Vagina (tissue), 2 donors: ENCODE data around the gene APLF. TPM values are rescaled to one million over a fixed set of nuclear protein-coding genes. Genes with fewer than 3 reads are reported as not detected.

Experiments used
- DNase-seq, 2 donors: peaks; one replicate each; pipeline ENCODE4 v3.0.0-alpha.2; 2017; ENCODE audit errors: extremely low spot score in 2 of 2
- H3K27ac ChIP-seq: fragments of 200-600 bp; sonication (generic); one replicate; pipeline ENCODE4 v1.5.1; 2019
- H3K27me3 ChIP-seq: fragments of 200-600 bp; sonication (generic); one replicate; pipeline ENCODE4 v1.5.1; 2019
- H3K36me3 ChIP-seq, 2 donors: fragments of 200-600 bp; sonication (generic); one replicate each; pipeline ENCODE4 v1.5.1; 2017 to 2019
- H3K4me1 ChIP-seq: fragments of 200-600 bp; sonication (generic); one replicate; pipeline ENCODE4 v1.5.1; 2019
- H3K4me3 ChIP-seq, 2 donors: fragments of 200-600 bp; sonication (generic); 1 replicate in 1 of 2; 2 replicates in 1 of 2; pipeline ENCODE4 v1.5.1; 2016 to 2019
- H3K9me3 ChIP-seq: fragments of 200-600 bp; sonication (generic); one replicate; pipeline ENCODE4 v1.5.1; 2019
- CTCF ChIP-seq, 3 experiments: fragments of 450-650 bp in 2 of 3; fragments of 200-600 bp in 1 of 3; sonication (generic) in 1 of 3; IDR thresholded peaks; one replicate each; pipeline ENCODE4 v1.5.1; 2017 to 2019; ENCODE audit warnings: antibody characterized with exemption in 3 of 3, mild to moderate bottlenecking in 2 of 3, moderate library complexity in 2 of 3
- POLR2A ChIP-seq, 2 donors: fragments of 450-650 bp; IDR thresholded peaks; one replicate each; pipeline ENCODE4 v1.6.1; 2017; ENCODE audit warnings: antibody characterized with exemption in 2 of 2, mild to moderate bottlenecking in 2 of 2, moderate library complexity in 2 of 2
- POLR2AphosphoS5 ChIP-seq, 2 donors: sonication (generic); formaldehyde crosslinking; IDR thresholded peaks; one replicate each; pipeline ENCODE4 v1.9.0; 2017; ENCODE audit warnings: antibody characterized with exemption in 2 of 2, mild to moderate bottlenecking in 2 of 2, low read depth in 1 of 2; ENCODE audit not compliant: insufficient read depth in 1 of 2
- intact Hi-C: fragments of 100-400 bp; cut with DNase I; formaldehyde crosslinking; loops from one replicate; pipeline ENCODE4 v1.15.1; 2023
- total RNA-seq: library from RNA; depleted of rRNA; stranded (reverse); fragments of >200 nt; gene quantifications from one replicate; pipeline ENCODE4 v1.2.3, GENCODE V29; 2016

The APLF gene
- total RNA-seq, 1 donor from 2014 or later = 18.7 TPM

- H3K4me1 ChIP-seq = no peaks in the 10 kb centered on the region
- H3K4me3 ChIP-seq = no peak overlapping the region
- TF ChIP-seq POLR2A (IDR thresholded peaks at IDR 0.05) (no peak), CTCF (IDR thresholded peaks at IDR 0.05) (no peak), POLR2AphosphoS5 (IDR thresholded peaks at IDR 0.05; ENCODE audit: insufficient read depth in 1 of 2, low read depth in 1 of 2) (no peak)
- no peaks in the 10 kb centered on the region for H3K9me3 ChIP-seq
- no peaks in the 10 kb centered on the region for H3K36me3 ChIP-seq
- no peak overlapping the region for H3K27ac ChIP-seq
- DNase-seq = no peak
- H3K27me3 ChIP-seq = no peaks in the 10 kb centered on the region
- intact Hi-C loops = no loop called here
Measured at GRCh38 chr2:68560545-68560944, 93.2 kb downstream of the APLF start.

GRCh38 chr2:68561372-68561771, 94.0 kb downstream of the APLF start:
- Histone ChIP-seq H3K27ac (no peak overlapping the region), H3K4me3 (no peak overlapping the region), H3K4me1 (no peaks in the 10 kb centered on the region), H3K36me3 (no peaks in the 10 kb centered on the region), H3K9me3 (no peaks in the 10 kb centered on the region), H3K27me3 (no peaks in the 10 kb centered on the region)
- TF ChIP-seq POLR2AphosphoS5 (IDR thresholded peaks at IDR 0.05; ENCODE audit: insufficient read depth in 1 of 2, low read depth in 1 of 2) = no peak
- intact Hi-C loops = no loop called here
- no peak for DNase-seq

GRCh38 chr2:68562934-68563333, 95.5 kb downstream of the APLF start:
- Histone ChIP-seq H3K4me3 (no peak overlapping the region), H3K36me3 (no peaks in the 10 kb centered on the region), H3K27me3 (no peaks in the 10 kb centered on the region), H3K9me3 (no peaks in the 10 kb centered on the region), H3K4me1 (no peaks in the 10 kb centered on the region), H3K27ac (no peak overlapping the region)
- intact Hi-C loops = no loop called here
- TF ChIP-seq POLR2A (IDR thresholded peaks at IDR 0.05) (no peak), POLR2AphosphoS5 (IDR thresholded peaks at IDR 0.05; ENCODE audit: insufficient read depth in 1 of 2, low read depth in 1 of 2) (no peak), CTCF (IDR thresholded peaks at IDR 0.05) (no peak)
- DNase-seq = no peak

GRCh38 chr2:68564426-68564825, 97.0 kb downstream of the APLF start:
- H3K27me3 ChIP-seq = no peaks in the 10 kb centered on the region
- no peak for DNase-seq
- no peak overlapping the region for H3K4me3 ChIP-seq
- H3K27ac ChIP-seq = no peak overlapping the region
- H3K9me3 ChIP-seq = no peaks in the 10 kb centered on the region
- H3K36me3 ChIP-seq = no peaks in the 10 kb centered on the region
- intact Hi-C loops = no loop called here
- TF ChIP-seq POLR2A (IDR thresholded peaks at IDR 0.05) = no peak
- TF ChIP-seq CTCF (IDR thresholded peaks at IDR 0.05) = no peak
- TF ChIP-seq POLR2AphosphoS5 (IDR thresholded peaks at IDR 0.05; ENCODE audit: insufficient read depth in 1 of 2, low read depth in 1 of 2) = no peak
- H3K4me1 ChIP-seq = no peaks in the 10 kb centered on the region

- no peak for DNase-seq
- intact Hi-C loops = no loop called here
- no peak overlapping the region for H3K27ac ChIP-seq
- no peak overlapping the region for H3K4me3 ChIP-seq
- TF ChIP-seq POLR2A (IDR thresholded peaks at IDR 0.05) (no peak), CTCF (IDR thresholded peaks at IDR 0.05) (no peak), POLR2AphosphoS5 (IDR thresholded peaks at IDR 0.05; ENCODE audit: insufficient read depth in 1 of 2, low read depth in 1 of 2) (no peak)
- no peaks in the 10 kb centered on the region for H3K4me1 ChIP-seq
- no peaks in the 10 kb centered on the region for H3K36me3 ChIP-seq
- no peaks in the 10 kb centered on the region for H3K27me3 ChIP-seq
- no peaks in the 10 kb centered on the region for H3K9me3 ChIP-seq
Measured at GRCh38 chr2:68565273-68565672, 97.9 kb downstream of the APLF start.

- no peaks in the 10 kb centered on the region for H3K36me3 ChIP-seq
- DNase-seq = no peak
- intact Hi-C loops = no loop called here
- no peak overlapping the region for H3K4me3 ChIP-seq
- no peak overlapping the region for H3K27ac ChIP-seq
- H3K27me3 ChIP-seq = no peaks in the 10 kb centered on the region
- TF ChIP-seq POLR2AphosphoS5 (IDR thresholded peaks at IDR 0.05; ENCODE audit: insufficient read depth in 1 of 2, low read depth in 1 of 2) = no peak
- no peak for TF ChIP-seq CTCF (IDR thresholded peaks at IDR 0.05)
- TF ChIP-seq POLR2A (IDR thresholded peaks at IDR 0.05) = no peak
- H3K4me1 ChIP-seq = no peaks in the 10 kb centered on the region
- no peaks in the 10 kb centered on the region for H3K9me3 ChIP-seq
Measured at GRCh38 chr2:68565858-68566257, 98.5 kb downstream of the APLF start.
